ENCODE data around the gene MAG.

The MAG gene

GRCh38 chr19:35337097-35337983 is 45.4 kb downstream of the MAG start:
- FAIRE-seq (no peak), DNase-seq (ENCODE audit: insufficient read length, low spot score) (no peak)
- TF ChIP-seq POLR2A (IDR thresholded peaks at IDR 0.05; ENCODE audit: low read depth, low read length), result no peak

GRCh38 chr19:35337984-35338296 is 46.0 kb downstream of the MAG start:
- FAIRE-seq (no peak), DNase-seq (ENCODE audit: insufficient read length, low spot score) (no peak)
- TF ChIP-seq POLR2A (IDR thresholded peaks at IDR 0.05; ENCODE audit: low read depth, low read length), result no peak

GRCh38 chr19:35340431-35340830 is 48.5 kb downstream of the MAG start:
- no peak for FAIRE-seq
- no peak for TF ChIP-seq POLR2A (IDR thresholded peaks at IDR 0.05; ENCODE audit: low read depth, low read length)

GRCh38 chr19:35341006-35341405 is 49.0 kb downstream of the MAG start:
- no peak for TF ChIP-seq POLR2A (IDR thresholded peaks at IDR 0.05; ENCODE audit: low read depth, low read length)
- no peak for FAIRE-seq
- no peak for DNase-seq (ENCODE audit: insufficient read length, low spot score)

More at GRCh38 chr19:35340431-35340830, 48.5 kb downstream of the MAG start:
- no peak for DNase-seq (ENCODE audit: insufficient read length, low spot score)

GRCh38 chr19:35341565-35342225 is 49.7 kb downstream of the MAG start:
- FAIRE-seq, result no peak
- no peak for TF ChIP-seq POLR2A (IDR thresholded peaks at IDR 0.05; ENCODE audit: low read depth, low read length)
- DNase-seq (ENCODE audit: insufficient read length, low spot score), result no peak

DNA sequence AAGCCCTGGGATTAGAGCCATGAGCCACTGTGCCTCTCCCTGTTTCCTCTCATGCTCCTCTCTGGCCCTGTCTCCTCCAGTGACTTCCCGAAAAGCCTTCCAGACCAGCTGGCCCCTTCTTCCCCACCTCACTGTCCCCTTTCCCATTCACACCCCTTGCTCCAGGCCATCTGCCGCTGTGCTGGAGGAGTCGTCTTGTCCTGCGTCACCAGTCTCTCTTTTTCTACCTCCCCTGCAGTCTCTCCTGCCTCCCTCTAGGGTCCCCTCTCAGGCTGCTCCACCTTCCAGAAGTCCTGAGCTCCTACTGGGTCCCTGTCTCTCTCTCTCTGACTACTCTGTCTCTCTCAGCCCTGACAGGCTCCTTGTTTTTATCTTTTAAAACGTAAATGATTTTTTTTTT is 50.5 kb downstream of the MAG start:
- FAIRE-seq (no peak), DNase-seq (ENCODE audit: insufficient read length, low spot score) (no peak)
- no peak for TF ChIP-seq POLR2A (IDR thresholded peaks at IDR 0.05; ENCODE audit: low read depth, low read length)

- no peak for FAIRE-seq
- no peak for TF ChIP-seq POLR2A (IDR thresholded peaks at IDR 0.05; ENCODE audit: low read depth, low read length)
- DNase-seq (ENCODE audit: insufficient read length, low spot score), result no peak
Measured at GRCh38 chr19:35344511-35345031, 52.6 kb downstream of the MAG start.

DNA sequence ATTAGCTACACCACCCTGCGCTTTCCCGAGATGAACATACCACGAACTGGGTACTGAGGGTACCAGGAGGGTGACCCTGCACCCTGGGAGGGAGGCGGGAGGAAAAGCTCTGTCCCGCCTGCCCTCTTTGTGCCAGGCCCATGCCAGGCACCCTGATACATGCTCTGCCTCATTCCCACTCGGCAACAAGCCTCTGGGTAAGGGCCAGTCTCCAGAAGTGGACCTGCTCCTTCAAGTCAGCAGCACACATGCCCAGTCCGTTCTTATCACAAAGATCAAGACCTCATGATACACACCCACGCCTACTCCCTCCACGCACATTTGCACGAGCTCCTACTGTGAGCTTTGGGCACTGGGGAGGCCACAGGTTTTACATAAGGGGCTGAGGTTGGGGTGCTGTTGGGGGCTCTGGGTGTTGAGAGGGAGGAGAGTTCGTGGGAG is 53.7 kb downstream of the MAG start:
- TF ChIP-seq POLR2A (IDR thresholded peaks at IDR 0.05; ENCODE audit: low read depth, low read length), result no peak
- no peak for FAIRE-seq
- no peak for DNase-seq (ENCODE audit: insufficient read length, low spot score)

DNA sequence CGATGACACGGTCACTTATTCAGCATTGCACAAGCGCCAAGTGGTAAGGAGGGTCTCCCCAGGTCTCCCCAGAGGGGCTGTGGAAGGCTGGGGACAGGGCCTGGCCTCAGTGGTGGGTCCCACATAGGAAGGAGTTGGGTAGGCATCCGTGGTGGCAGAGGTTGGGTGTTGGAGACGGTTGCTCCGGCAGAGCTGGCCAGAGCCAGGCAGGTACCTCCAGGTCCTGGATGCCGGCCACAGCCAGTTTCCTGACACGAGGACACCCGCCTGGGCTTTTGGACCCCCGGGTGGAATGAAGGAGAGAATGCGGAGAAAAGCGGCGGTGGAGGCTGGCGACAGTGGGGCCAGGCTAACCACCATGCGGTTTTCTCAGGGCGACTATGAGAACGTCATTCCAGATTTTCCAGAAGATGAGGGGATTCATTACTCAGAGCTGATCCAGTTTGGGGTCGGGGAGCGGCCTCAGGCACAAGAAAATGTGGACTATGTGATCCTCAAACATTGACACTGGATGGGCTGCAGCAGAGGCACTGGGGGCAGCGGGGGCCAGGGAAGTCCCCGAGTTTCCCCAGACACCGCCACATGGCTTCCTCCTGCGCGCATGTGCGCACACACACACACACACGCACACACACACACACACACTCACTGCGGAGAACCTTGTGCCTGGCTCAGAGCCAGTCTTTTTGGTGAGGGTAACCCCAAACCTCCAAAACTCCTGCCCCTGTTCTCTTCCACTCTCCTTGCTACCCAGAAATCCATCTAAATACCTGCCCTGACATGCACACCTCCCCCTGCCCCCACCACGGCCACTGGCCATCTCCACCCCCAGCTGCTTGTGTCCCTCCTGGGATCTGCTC is 54.5 kb downstream of the MAG start:
- no peak for TF ChIP-seq POLR2A (IDR thresholded peaks at IDR 0.05; ENCODE audit: low read depth, low read length)
- FAIRE-seq (no peak), DNase-seq (ENCODE audit: insufficient read length, low spot score) (no peak)

DNA sequence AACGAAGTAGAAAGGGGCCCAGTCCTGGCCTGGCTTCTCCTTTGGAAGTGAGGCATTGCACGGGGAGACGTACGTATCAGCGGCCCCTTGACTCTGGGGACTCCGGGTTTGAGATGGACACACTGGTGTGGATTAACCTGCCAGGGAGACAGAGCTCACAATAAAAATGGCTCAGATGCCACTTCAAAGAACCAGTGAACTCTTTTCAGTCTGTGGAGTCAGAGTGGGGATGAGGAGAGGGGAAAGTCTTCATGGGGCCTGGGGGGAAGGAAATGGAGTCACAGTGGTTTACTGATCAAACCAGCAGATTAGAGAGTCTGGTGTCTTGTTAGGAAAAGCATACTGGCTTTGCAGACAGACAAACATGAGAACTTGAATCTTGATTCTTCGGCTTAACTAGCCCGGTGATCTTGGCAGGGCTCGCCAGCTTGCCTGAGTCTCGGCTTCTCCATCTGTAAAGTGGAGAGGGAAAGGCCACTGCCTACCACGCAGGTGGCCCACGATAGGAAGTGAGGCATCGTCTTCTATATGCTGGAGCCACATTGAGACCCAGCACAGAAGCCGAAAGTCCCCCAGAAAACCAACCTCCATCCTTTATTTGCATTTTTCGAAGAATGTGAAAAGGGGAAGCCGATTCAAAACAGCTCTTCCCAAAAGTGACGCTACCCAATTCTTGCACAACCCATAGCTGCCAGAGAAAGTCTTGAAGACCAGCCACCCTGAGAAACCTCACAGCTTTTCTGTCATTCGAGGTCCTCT is 55.4 kb downstream of the MAG start, which contains the start of gene FFAR1:
Gene FFAR1 (plus strand): TSS at position 732 of the 759 bp plus-strand sequence. CDS start 3,650 bp downstream, outside the sequence.
- FAIRE-seq, result no peak
- no peak for TF ChIP-seq POLR2A (IDR thresholded peaks at IDR 0.05; ENCODE audit: low read depth, low read length)
- no peak for DNase-seq (ENCODE audit: insufficient read length, low spot score)

DNA sequence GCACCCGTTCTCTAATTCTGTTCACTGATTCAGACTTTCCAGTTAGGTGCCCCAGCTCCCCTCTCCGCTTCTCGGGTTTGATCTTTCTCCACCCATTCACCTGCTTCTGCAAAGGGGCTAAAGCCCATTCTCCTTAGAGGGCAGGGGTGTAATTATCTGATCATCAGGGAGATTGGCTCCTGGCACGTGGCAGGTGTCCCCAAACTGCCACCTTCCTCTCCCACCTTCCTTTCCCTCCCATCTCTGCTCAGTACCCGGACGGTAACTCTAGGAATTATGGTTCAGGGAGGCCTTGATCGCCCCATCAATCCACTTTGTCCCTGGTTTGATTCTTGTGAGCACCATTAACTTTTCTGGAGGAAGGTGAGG is 56.0 kb downstream of the MAG start:
- TF ChIP-seq POLR2A (IDR thresholded peaks at IDR 0.05; ENCODE audit: low read depth, low read length), result no peak
- FAIRE-seq, result no peak
- no peak for DNase-seq (ENCODE audit: insufficient read length, low spot score)

DNA sequence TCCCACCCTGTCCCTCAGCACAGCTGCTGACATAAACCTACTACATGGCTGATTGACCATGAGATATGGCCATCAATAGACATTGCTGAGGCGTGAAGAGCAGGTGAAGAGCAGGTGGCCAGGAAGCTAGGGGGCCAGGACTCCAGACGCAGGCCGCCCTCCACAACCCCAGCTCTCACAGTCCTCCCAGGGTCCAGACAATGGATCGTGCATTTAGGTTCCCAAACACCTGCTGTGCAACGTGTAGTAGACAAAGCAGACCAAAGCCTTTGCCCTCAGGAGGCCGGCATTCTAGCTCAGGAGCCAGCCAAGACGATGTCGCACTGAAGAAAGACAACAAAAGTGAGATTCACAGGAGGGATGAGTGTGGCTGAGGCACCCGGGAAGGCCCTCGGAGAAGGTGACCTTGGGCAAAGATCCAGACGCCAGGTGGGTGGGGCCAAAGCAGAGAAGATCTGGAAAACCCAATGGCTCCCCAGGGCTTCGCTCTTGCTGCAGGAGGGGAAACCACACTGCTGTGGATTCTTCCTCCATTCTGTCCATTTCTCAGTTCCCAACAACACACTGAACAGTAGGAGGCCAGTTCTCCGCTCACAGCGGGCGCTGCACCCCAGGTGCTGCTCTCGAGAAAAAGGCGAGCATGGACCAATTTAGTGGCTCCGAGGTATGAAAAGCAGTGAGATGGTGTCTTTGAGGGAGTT is 57.1 kb downstream of the MAG start:
- no peak for TF ChIP-seq POLR2A (IDR thresholded peaks at IDR 0.05; ENCODE audit: low read depth, low read length)
- FAIRE-seq, result no peak
- DNase-seq (ENCODE audit: insufficient read length, low spot score), result no peak
